Measurements from ENCODE around the gene NFKBIL1. TPM values are rescaled to one million over a fixed set of nuclear protein-coding genes. Genes with fewer than 3 reads are reported as not detected.
A peak's percentile ranks its signal among the peaks of the same experiment; 100 is the strongest.
"Not testable (repeated sequence)": the region's sequence is repeated elsewhere in the genome, so short reads cannot be mapped to it uniquely, and the experiment has no call there.

The NFKBIL1 gene
- total RNA-seq, result 26.4 and 28.7 TPM in 2 replicates
- long read RNA-seq, partial matches to known transcripts, result 0 of 2 reads
- long read RNA-seq, other reads (novel, unspliced or antisense), result 0 of 2 reads

- TF ChIP-seq CTCF (IDR thresholded peaks at IDR 0.05; ENCODE audit: unreplicated experiment), result no peak
- Mint-ChIP-seq H3K4me3 (ENCODE audit: low read depth) (peak within 1 kb of the TSS; percentile 88), H3K9me3 (ENCODE audit: low read depth) (no peaks in the 10 kb centered on the region), H3K27me3 (no peaks in the 10 kb centered on the region), H3K4me1 (ENCODE audit: low read depth) (peaks cover 20% of the 10 kb centered on the region), H3K36me3 (ENCODE audit: insufficient read depth) (peaks cover 1% of the 10 kb centered on the region), H3K27ac (peak within 1 kb of the TSS; percentile 83)
- peak; percentile 72 for DNase-seq (ENCODE audit: low spot score, unreplicated experiment)
Measured at GRCh38 chr6:31546958-31547726, at the start of gene NFKBIL1. Gene NFKBIL1 (plus strand): TSS chr6:31547608. CDS start chr6:31547695, 87 bp downstream.

- TF ChIP-seq CTCF (IDR thresholded peaks at IDR 0.05; ENCODE audit: unreplicated experiment), result no peak
- Mint-ChIP-seq H3K9me3 (ENCODE audit: low read depth) (peaks cover 7% of the 10 kb centered on the region), H3K36me3 (ENCODE audit: insufficient read depth) (peaks cover 1% of the 10 kb centered on the region), H3K27me3 (peaks cover 83% of the 10 kb centered on the region), H3K4me3 (ENCODE audit: low read depth) (peak overlapping the region; percentile 78), H3K4me1 (ENCODE audit: low read depth) (peaks cover 9% of the 10 kb centered on the region), H3K27ac (no peak overlapping the region)
- no peak for DNase-seq (ENCODE audit: low spot score, unreplicated experiment)
Measured at GRCh38 chr6:31498748-31499147, 48.7 kb upstream of the NFKBIL1 start.

GRCh38 chr6:31499648-31500047, 47.8 kb upstream of the NFKBIL1 start:
- not testable (repeated sequence) for DNase-seq (ENCODE audit: low spot score, unreplicated experiment); H3K27ac Mint-ChIP-seq; H3K4me1 Mint-ChIP-seq (ENCODE audit: low read depth); H3K9me3 Mint-ChIP-seq (ENCODE audit: low read depth); H3K36me3 Mint-ChIP-seq (ENCODE audit: insufficient read depth); H3K4me3 Mint-ChIP-seq (ENCODE audit: low read depth)
- peaks cover 75% of the 10 kb centered on the region for H3K27me3 Mint-ChIP-seq

GRCh38 chr6:31502586-31502985, 44.8 kb upstream of the NFKBIL1 start:
- H3K36me3 Mint-ChIP-seq (ENCODE audit: insufficient read depth), result peaks cover 1% of the 10 kb centered on the region
- no peak overlapping the region for H3K4me3 Mint-ChIP-seq (ENCODE audit: low read depth)
- DNase-seq (ENCODE audit: low spot score, unreplicated experiment), result no peak
- TF ChIP-seq CTCF (IDR thresholded peaks at IDR 0.05; ENCODE audit: unreplicated experiment), result no peak
- peaks cover 3% of the 10 kb centered on the region for H3K4me1 Mint-ChIP-seq (ENCODE audit: low read depth)
- H3K27me3 Mint-ChIP-seq, result peaks cover 54% of the 10 kb centered on the region
- no peak overlapping the region for H3K27ac Mint-ChIP-seq
- H3K9me3 Mint-ChIP-seq (ENCODE audit: low read depth), result peaks cover 7% of the 10 kb centered on the region

GRCh38 chr6:31509036-31509435, 38.4 kb upstream of the NFKBIL1 start:
- peaks cover 13% of the 10 kb centered on the region for H3K27me3 Mint-ChIP-seq
- H3K4me1 Mint-ChIP-seq (ENCODE audit: low read depth); DNase-seq (ENCODE audit: low spot score, unreplicated experiment); H3K4me3 Mint-ChIP-seq (ENCODE audit: low read depth); H3K36me3 Mint-ChIP-seq (ENCODE audit: insufficient read depth); H3K9me3 Mint-ChIP-seq (ENCODE audit: low read depth); H3K27ac Mint-ChIP-seq: not testable (repeated sequence)

- H3K27me3 Mint-ChIP-seq, result peaks cover 13% of the 10 kb centered on the region
- H3K36me3 Mint-ChIP-seq (ENCODE audit: insufficient read depth), result no peaks in the 10 kb centered on the region
- DNase-seq (ENCODE audit: low spot score, unreplicated experiment), result no peak
- H3K9me3 Mint-ChIP-seq (ENCODE audit: low read depth), result no peaks in the 10 kb centered on the region
- H3K4me3 Mint-ChIP-seq (ENCODE audit: low read depth), result no peak overlapping the region
- H3K27ac Mint-ChIP-seq, result no peak overlapping the region
- no peaks in the 10 kb centered on the region for H3K4me1 Mint-ChIP-seq (ENCODE audit: low read depth)
- TF ChIP-seq CTCF (IDR thresholded peaks at IDR 0.05; ENCODE audit: unreplicated experiment), result no peak
Measured at GRCh38 chr6:31510007-31510406, 37.4 kb upstream of the NFKBIL1 start.

All from progenitor cell of endocrine pancreas (in vitro differentiated cells).